K562 (cell line): Measurements from ENCODE around the gene PPP1R37. TPM values are rescaled to one million over a fixed set of nuclear protein-coding genes. Genes with fewer than 3 reads are reported as not detected.

ENCODE experiments used
- ATAC-seq: fragments of 200-7000 bp; cut with Tn5 transposase; 3 replicates; pipeline ENCODE4 v1.9.1; 2020; ENCODE audit warnings: moderate library complexity
- BruUV-seq: library from RNA; stranded (reverse); fragments of 400-500 nt; replicated peaks from 2 replicates; lab custom pipeline; 2021; lab: Mats Ljungman, UMichigan
- CTCF ChIA-PET: fragments of 300-600 bp; formaldehyde crosslinking; extraction: SDS; loops from one replicate; lab custom pipeline; 2021; ENCODE audit warnings: low intra/inter-chr PET ratio; lab: Yijun Ruan, JAX
- POLR2A ChIA-PET: fragments of 300-600, 350-650 bp; sonication (Branson Sonifier 250); formaldehyde crosslinking; extraction: SDS; loops from one replicate; lab custom pipeline; 2021; ENCODE audit warnings: antibody characterized with exemption, inconsistent platforms; lab: Yijun Ruan, JAX
- DNase-seq, 4 experiments: peaks; one replicate each; pipeline versions ENCODE4 v3.0.0 to v3.0.0-alpha.2; 2011 to 2018; ENCODE audit warnings: low spot score in 3 of 4, mixed read lengths in 3 of 4; ENCODE audit errors: extremely low read depth in 1 of 4
- FAIRE-seq: peaks from 2 replicates; lab custom pipeline; 2011; peaks lifted over from hg19 to GRCh38; lab: Jason Lieb, UNC
- H2AFZ ChIP-seq: 2 replicates; pipeline ENCODE4 v1.6.0; 2011; ENCODE audit warnings: low read depth, low read length, control low read depth, inconsistent platforms
- H3K27ac ChIP-seq: fragments of 200-600 bp; 3 replicates; pipeline ENCODE4 v1.8.0; 2011; ENCODE audit warnings: low read depth, mild to moderate bottlenecking, control low read depth, inconsistent platforms, low read length, moderate library complexity, mixed read lengths; ENCODE audit errors: extremely low read depth
- H3K27me3 ChIP-seq, 2 experiments: fragments of 300-600 bp in 1 of 2; 2 replicates in 1 of 2; 3 replicates in 1 of 2; pipeline versions ENCODE4 v1.6.0 to v1.8.0; 2011; ENCODE audit warnings: inconsistent platforms in 2 of 2, low read length in 2 of 2, mild to moderate bottlenecking in 1 of 2, mixed read lengths in 1 of 2, moderate library complexity in 1 of 2; ENCODE audit not compliant: control insufficient read depth in 2 of 2, insufficient read depth in 2 of 2
- H3K36me3 ChIP-seq: fragments of 300-600 bp; 3 replicates; pipeline ENCODE4 v1.8.0; 2011; ENCODE audit warnings: mild to moderate bottlenecking, low read length, inconsistent platforms; ENCODE audit not compliant: control insufficient read depth, insufficient read depth
- H3K4me1 ChIP-seq, 2 experiments: fragments of 200-600 bp in 1 of 2; replicated peaks in 1 of 2; 2 replicates in 1 of 2; 3 replicates in 1 of 2; pipeline versions ENCODE4 v1.5.1 to v1.8.0; 2011; ENCODE audit warnings: inconsistent platforms in 2 of 2, low read length in 2 of 2, mild to moderate bottlenecking in 1 of 2, mixed read lengths in 1 of 2, moderate library complexity in 1 of 2; ENCODE audit not compliant: control insufficient read depth in 2 of 2, insufficient read depth in 2 of 2
- H3K4me2 ChIP-seq: 2 replicates; pipeline ENCODE4 v1.6.1; 2011; ENCODE audit warnings: low read length, control low read depth, inconsistent platforms, mixed read lengths; ENCODE audit not compliant: insufficient read depth
- H3K4me3 ChIP-seq: fragments of 200-600 bp; sonication (generic), shearing (Covaris generic); 2 replicates; pipeline ENCODE4 v1.5.1; 2016; ENCODE audit warnings: control low read depth, inconsistent platforms
- H3K79me2 ChIP-seq: fragments of 200-600 bp; 3 replicates; pipeline ENCODE4 v1.8.0; 2011; ENCODE audit warnings: low read length, inconsistent platforms; ENCODE audit not compliant: control insufficient read depth, insufficient read depth
- H3K9ac ChIP-seq, 2 experiments: 2 replicates each; pipeline versions ENCODE4 v1.6.0 to v1.6.1; 2011; ENCODE audit warnings: low read depth in 2 of 2, low read length in 2 of 2, control low read depth in 1 of 2, inconsistent platforms in 1 of 2, mild to moderate bottlenecking in 1 of 2, mixed read lengths in 1 of 2; ENCODE audit not compliant: insufficient read depth in 1 of 2
- H3K9me1 ChIP-seq: one replicate; pipeline ENCODE4 v1.6.0; 2011; ENCODE audit warnings: inconsistent platforms, mild to moderate bottlenecking, low read length, moderate library complexity; ENCODE audit not compliant: control insufficient read depth, insufficient read depth
- H3K9me3 ChIP-seq: replicated peaks from 2 replicates; pipeline ENCODE4 v1.5.1; 2011; ENCODE audit warnings: low read depth, low read length, inconsistent platforms; ENCODE audit not compliant: control insufficient read depth, insufficient read depth
- H4K20me1 ChIP-seq: replicated peaks from 2 replicates; pipeline ENCODE4 v1.6.1; 2011; ENCODE audit warnings: low read length, inconsistent platforms, mixed read lengths; ENCODE audit not compliant: control insufficient read depth, insufficient read depth
- ATF7 ChIP-seq: fragments of 450-650 bp; IDR thresholded peaks from 2 replicates; pipeline ENCODE4 v1.7.1; 2014; ENCODE audit warnings: mild to moderate bottlenecking, moderate library complexity
- CREBBP ChIP-seq: IDR thresholded peaks from one replicate; pipeline ENCODE4 v1.6.1; 2012; ENCODE audit warnings: low read depth, mild to moderate bottlenecking, control low read depth, inconsistent platforms, low read length
- CTCF ChIP-seq, 3 experiments: IDR thresholded peaks in 2 of 3; conservative IDR thresholded peaks in 1 of 3; 2 replicates each; pipeline ENCODE4 v1.5.1; 2011 to 2012; ENCODE audit warnings: low read length in 3 of 3, mild to moderate bottlenecking in 3 of 3, control low read depth in 2 of 3, improper control_type of control experiment in 1 of 3, inconsistent platforms in 1 of 3, low read depth in 1 of 3, mixed read lengths in 1 of 3, moderate library complexity in 1 of 3; ENCODE audit not compliant: insufficient read depth in 2 of 3
- HINFP ChIP-seq: fragments of 450-650 bp; conservative IDR thresholded peaks from 2 replicates; pipeline ENCODE4 v1.6.1; 2016; ENCODE audit warnings: missing genetic modification characterization, low read depth, mild to moderate bottlenecking, control low read depth, missing compliant biosample characterization
- HNRNPLL ChIP-seq: fragments of 200-400 bp; formaldehyde crosslinking; IDR thresholded peaks from 2 replicates; pipeline ENCODE4 v1.6.1; 2017; ENCODE audit warnings: low read length, low read depth, mild to moderate bottlenecking; ENCODE audit not compliant: poor library complexity, severe bottlenecking
- KLF13 ChIP-seq: fragments of 450-650 bp; IDR thresholded peaks from 2 replicates; pipeline ENCODE4 v1.6.1; 2016; ENCODE audit warnings: missing genetic modification characterization, low read depth, mild to moderate bottlenecking, missing compliant biosample characterization, moderate library complexity, borderline replicate concordance
- MYNN ChIP-seq, 2 experiments: sonication (generic); formaldehyde crosslinking in 1 of 2; IDR thresholded peaks; 2 replicates each; pipeline versions ENCODE4 v1.5.0 to v1.6.1; 2016 to 2020; ENCODE audit warnings: antibody characterized with exemption in 1 of 2, missing genetic modification reagents in 1 of 2
- PHF21A ChIP-seq: fragments of 450-650 bp; IDR thresholded peaks from 2 replicates; pipeline ENCODE4 v1.6.1; 2017; ENCODE audit warnings: low read depth, borderline replicate concordance
- RAD21 ChIP-seq, 2 experiments: fragments of 250-450 bp in 1 of 2; fragments of 450-650 bp in 1 of 2; sonication (Bioruptor Pico) in 1 of 2; formaldehyde crosslinking in 1 of 2; IDR thresholded peaks in 1 of 2; conservative IDR thresholded peaks in 1 of 2; 2 replicates each; pipeline versions ENCODE4 v1.4.0 to v1.8.0; 2020 to 2022; ENCODE audit warnings: mild to moderate bottlenecking in 2 of 2, moderate library complexity in 1 of 2
- RBFOX2 ChIP-seq: fragments of 200-400 bp; formaldehyde crosslinking; IDR thresholded peaks from 2 replicates; pipeline ENCODE4 v1.6.1; 2017; ENCODE audit warnings: low read depth, mild to moderate bottlenecking, low read length, moderate library complexity
- STAG1 ChIP-seq: sonication (generic); formaldehyde crosslinking; IDR thresholded peaks from 2 replicates; pipeline ENCODE4 v1.5.0; 2020; ENCODE audit warnings: missing genetic modification reagents, borderline replicate concordance
- TARDBP ChIP-seq: fragments of 450-650 bp; IDR thresholded peaks from 2 replicates; pipeline ENCODE4 v1.6.1; 2016
- ZZZ3 ChIP-seq: fragments of 450-650 bp; IDR thresholded peaks from 2 replicates; pipeline ENCODE4 v1.6.1; 2016; ENCODE audit warnings: antibody characterized with exemption, mild to moderate bottlenecking, moderate library complexity
- WGBS: fragments of 100-300 bp; shearing (Covaris generic); methylation state at CpG from one replicate; pipeline ENCODE4 v1.1.6; 2016; ENCODE audit warnings: low coverage, mixed read lengths; ENCODE audit not compliant: insufficient coverage; ENCODE audit errors: missing lambda C conversion rate; 5-methylcytosine and 5-hydroxymethylcytosine counted together
- in situ Hi-C: fragments of 300-500 bp; cut with MboI; formaldehyde crosslinking; loops from 4 replicates; pipeline ENCODE4 v1.15.0; 2018; ENCODE audit warnings: inconsistent platforms, mixed read lengths
- intact Hi-C: fragments of 100-400 bp; cut with micrococcal nuclease; formaldehyde crosslinking; loops from 2 replicates; pipeline ENCODE4 v1.14.2; 2022
- polyA plus RNA-seq, 8 experiments: library from polyadenylated mRNA; depleted of rRNA in 4 of 8; stranded (reverse) in 5 of 8; unstranded in 3 of 8; fragments of >200 nt; fragmentation: Nextera tagmentation in 2 of 8; fragmentation: Illumina TruSeq in 1 of 8; extraction: Ambion mirVana in 2 of 8; extraction: Trizol in 1 of 8; gene quantifications; 2 replicates each; pipeline versions ENCODE4 v1.2.1 to v1.2.3, GENCODE V29; 2011 to 2014; ENCODE audit warnings: inconsistent platforms in 1 of 8, missing spikeins in 1 of 8
- total RNA-seq, 7 experiments: library from RNA; depleted of rRNA in 6 of 7; stranded (reverse); fragments of >200 nt in 6 of 7; fragmentation: Illumina TruSeq in 2 of 7; extraction: Trizol in 2 of 7; gene quantifications; 2 replicates each; pipeline versions ENCODE4 v1.2.1 to v1.2.3, GENCODE V29; 2011 to 2021; ENCODE audit warnings: low replicate concordance in 1 of 7
- TF ChIP-seq, protein P1 (sequence below): fragments of 200-800 bp; sonication (Bioruptor generic); IDR thresholded peaks from 2 replicates; pipeline ENCODE4 v1.6.1; 2017; ENCODE audit warnings: missing genetic modification characterization, missing compliant biosample characterization

The PPP1R37 gene
- total and polyA plus RNA-seq, 9 of the 15 experiments (the other 6 are each of a cell fraction or from before 2014, with no cell fraction given): 0.04 to 20.3 (median 7.3) TPM

- intact Hi-C loops: loop anchor here (1.0 to 5.0 kb wide), 2 partner anchors 42 to 157 kb away; no protein-coding TSS in a partner anchor
- no peak overlapping the region for H3K4me3 ChIP-seq
- ATAC-seq: peak; percentile 96
- in situ Hi-C loops: loop anchor here (10.0 kb wide), 1 partner anchor 165 kb away; the partner anchor contains the start of gene TOMM40
- BruUV-seq: no TSS peak
- peak; percentile 71 to 88 (median 79) for DNase-seq
- WGBS: 60% methylated on average over 16 of the region's 16 CpGs
- H3K79me2 ChIP-seq: no peaks in the 10 kb centered on the region; the same call in 2 of the 3 replicates
- no peak overlapping the region for H3K9ac ChIP-seq
- H3K4me2 ChIP-seq: no peak overlapping the region
- ChIA-PET CTCF (interaction anchor here (1.3 to 2.0 kb wide), 2 partner anchors 71 to 156 kb away, joined by 7 to 11 read pairs; no protein-coding TSS in a partner anchor), POLR2A (interaction anchor here (0.6 to 1.2 kb wide), 6 partner anchors 10 to 170 kb away, joined by 3 to 7 read pairs (median 4); partner anchors contain the start of genes CLASRP and GEMIN7)
- peak; percentile 93 for FAIRE-seq
- H4K20me1 ChIP-seq: peaks cover 25% of the 10 kb centered on the region
- H3K27me3 ChIP-seq: no peaks in the 10 kb centered on the region
- peaks cover 90% of the 10 kb centered on the region for H3K36me3 ChIP-seq
- no peaks in the 10 kb centered on the region for H3K9me1 ChIP-seq
- H2AFZ ChIP-seq: no peak overlapping the region
- no peaks in the 10 kb centered on the region for H3K9me3 ChIP-seq
- no peak overlapping the region for H3K27ac ChIP-seq
- peaks cover 0 to 29% of the 10 kb centered on the region in 2 experiments; a peak in 2 of 5 replicates for H3K4me1 ChIP-seq
- TF ChIP-seq TARDBP: no peak
- TF ChIP-seq MYNN (IDR thresholded peaks at IDR 0.05): peak; percentile 41; the same call in 1 of the 2 replicates
- no peak for TF ChIP-seq MYNN (CRISPR knock-in tag; IDR thresholded peaks at IDR 0.05)
- TF ChIP-seq CREBBP: no peak
- peak; percentile 38; the same call in 1 of the 2 replicates for TF ChIP-seq KLF13 (tag)
- TF ChIP-seq PHF21A: no peak
- TF ChIP-seq RBFOX2: 0 out of 2 replicates have a peak, but pooled peaks have one; percentile 28
- TF ChIP-seq STAG1 (CRISPR knock-in tag): peak; percentile 45; the same call in 1 of the 2 replicates
- 0 out of 2 replicates have a peak, but pooled peaks have one; percentile 27 for TF ChIP-seq ATF7
- TF ChIP-seq, protein P1, sequence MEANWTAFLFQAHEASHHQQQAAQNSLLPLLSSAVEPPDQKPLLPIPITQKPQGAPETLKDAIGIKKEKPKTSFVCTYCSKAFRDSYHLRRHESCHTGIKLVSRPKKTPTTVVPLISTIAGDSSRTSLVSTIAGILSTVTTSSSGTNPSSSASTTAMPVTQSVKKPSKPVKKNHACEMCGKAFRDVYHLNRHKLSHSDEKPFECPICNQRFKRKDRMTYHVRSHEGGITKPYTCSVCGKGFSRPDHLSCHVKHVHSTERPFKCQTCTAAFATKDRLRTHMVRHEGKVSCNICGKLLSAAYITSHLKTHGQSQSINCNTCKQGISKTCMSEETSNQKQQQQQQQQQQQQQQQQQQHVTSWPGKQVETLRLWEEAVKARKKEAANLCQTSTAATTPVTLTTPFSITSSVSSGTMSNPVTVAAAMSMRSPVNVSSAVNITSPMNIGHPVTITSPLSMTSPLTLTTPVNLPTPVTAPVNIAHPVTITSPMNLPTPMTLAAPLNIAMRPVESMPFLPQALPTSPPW (CRISPR knock-in tag): no peak
- TF ChIP-seq RAD21 (CRISPR knock-in tag; conservative IDR thresholded peaks at IDR 0.05 in 1 of 2, IDR thresholded peaks at IDR 0.05 in 1 of 2): peak; percentile 66 to 83
- TF ChIP-seq ZZZ3: no peak
- TF ChIP-seq CTCF (IDR thresholded peaks at IDR 0.05 in 2 of 3, conservative IDR thresholded peaks at IDR 0.05 in 1 of 3; ENCODE audit: insufficient read depth in 2 of 3, low read depth in 1 of 3, low read length in 3 of 3): peak; percentile 89 to 92 (median 92)
- no peak for TF ChIP-seq HINFP (tag)
- no peak for TF ChIP-seq HNRNPLL
Measured at GRCh38 chr19:45059258-45059965, 33.6 kb upstream of the PPP1R37 start.
